Astrocyte of the cerebellum (primary cell): ENCODE results near the gene MED1.
"Not testable (repeated sequence)": the region's sequence is repeated elsewhere in the genome, so short reads cannot be mapped to it uniquely, and the experiment has no call there.

Experiments used
- DNase-seq: peaks from one replicate; pipeline ENCODE4 v3.0.0-alpha.2; 2011; ENCODE audit warnings: low read depth
- H3K4me3 ChIP-seq: 2 replicates; pipeline ENCODE4 v1.5.1; 2011; ENCODE audit warnings: mild to moderate bottlenecking, low read depth, low read length, moderate library complexity
- CTCF ChIP-seq: IDR thresholded peaks from 2 replicates; pipeline ENCODE4 v1.5.1; 2012; ENCODE audit warnings: low read length, low read depth, moderate library complexity, mild to moderate bottlenecking; ENCODE audit errors: missing control alignments
- in situ Hi-C: cut with HindIII; loops from 2 replicates; pipeline ENCODE4 v1.10.0; 2017; ENCODE audit warnings: low sequenced_read_pairs

The MED1 gene

GRCh38 chr17:39483506-39483905 lies 32.4 kb upstream of the MED1 start:
- TF ChIP-seq CTCF: no peak
- no peak for DNase-seq
- H3K4me3 ChIP-seq: no peak overlapping the region
- in situ Hi-C loops: no loop called here

GRCh38 chr17:39479631-39480030 lies 28.6 kb upstream of the MED1 start:
- H3K4me3 ChIP-seq, DNase-seq, in situ Hi-C loops: not testable (repeated sequence)

GRCh38 chr17:39473310-39473709 lies 22.2 kb upstream of the MED1 start:
- in situ Hi-C loops: no loop called here
- H3K4me3 ChIP-seq: no peak overlapping the region
- no peak for TF ChIP-seq CTCF
- no peak for DNase-seq

GRCh38 chr17:39468610-39469009 lies 17.5 kb upstream of the MED1 start:
- H3K4me3 ChIP-seq, in situ Hi-C loops, DNase-seq: not testable (repeated sequence)

GRCh38 chr17:39464639-39465181 lies 13.6 kb upstream of the MED1 start:
- DNase-seq: not testable (repeated sequence)
- in situ Hi-C loops: loop anchor here (5.0 kb wide), 2 partner anchors 57 to 73 kb away; no protein-coding TSS in a partner anchor
- H3K4me3 ChIP-seq: peak overlapping the region; percentile 98

- no peak for DNase-seq
- in situ Hi-C loops: loop anchor here (5.0 kb wide), 2 partner anchors 56 to 74 kb away; no protein-coding TSS in a partner anchor
- peak overlapping the region; percentile 98 for H3K4me3 ChIP-seq
- no peak for TF ChIP-seq CTCF
Measured at GRCh38 chr17:39462631-39463375, 11.7 kb upstream of the MED1 start.

GRCh38 chr17:39461926-39462569 lies 11.0 kb upstream of the MED1 start:
- in situ Hi-C loops: loop anchor here (5.0 kb wide), 2 partner anchors 55 to 75 kb away; no protein-coding TSS in a partner anchor
- no peak for TF ChIP-seq CTCF
- H3K4me3 ChIP-seq: peak overlapping the region; percentile 98
- no peak for DNase-seq
